Liver (tissue), 3 donors: ENCODE results near the gene DDO.

Experiments
- ATF3 ChIP-seq: IDR thresholded peaks from 2 replicates; pipeline ENCODE4 v1.6.1; 2016; ENCODE audit warnings: antibody characterized with exemption
- CTCF ChIP-seq: fragments of 150-350 bp; IDR thresholded peaks from 2 replicates; pipeline ENCODE4 v1.5.1; 2017; ENCODE audit warnings: improper control_type of control experiment, low read depth, low read length; ENCODE audit not compliant: missing input control
- EGR1 ChIP-seq, 2 donors: IDR thresholded peaks; 2 replicates each; pipeline ENCODE4 v1.6.1; 2016 to 2018; ENCODE audit warnings: antibody characterized with exemption in 2 of 2, low read depth in 2 of 2
- FOXA1 ChIP-seq: IDR thresholded peaks from 2 replicates; pipeline ENCODE4 v1.6.1; 2016; ENCODE audit warnings: antibody characterized with exemption
- JUND ChIP-seq, 2 donors: IDR thresholded peaks; 2 replicates each; pipeline ENCODE4 v1.6.1; 2016; ENCODE audit warnings: antibody characterized with exemption in 2 of 2
- NR2F2 ChIP-seq: IDR thresholded peaks from 2 replicates; pipeline ENCODE4 v1.6.1; 2016; ENCODE audit warnings: antibody characterized with exemption
- RAD21 ChIP-seq, 2 donors: IDR thresholded peaks; 2 replicates each; pipeline ENCODE4 v1.6.1; 2016; ENCODE audit warnings: antibody characterized with exemption in 2 of 2, mild to moderate bottlenecking in 2 of 2
- REST ChIP-seq: IDR thresholded peaks from 2 replicates; pipeline ENCODE4 v1.6.1; 2016; ENCODE audit warnings: antibody characterized with exemption, mild to moderate bottlenecking
- RXRA ChIP-seq, 2 donors: IDR thresholded peaks; 2 replicates each; pipeline ENCODE4 v1.6.1; 2017 to 2018; ENCODE audit warnings: antibody characterized with exemption in 2 of 2, mild to moderate bottlenecking in 1 of 2
- SP1 ChIP-seq: IDR thresholded peaks from 2 replicates; pipeline ENCODE4 v1.6.1; 2018; ENCODE audit warnings: antibody characterized with exemption, mild to moderate bottlenecking
- TAF1 ChIP-seq: conservative IDR thresholded peaks from 2 replicates; pipeline ENCODE4 v1.6.1; 2016; ENCODE audit warnings: antibody characterized with exemption, mild to moderate bottlenecking
- YY1 ChIP-seq: IDR thresholded peaks from 2 replicates; pipeline ENCODE4 v1.6.1; 2016; ENCODE audit warnings: antibody characterized with exemption, mild to moderate bottlenecking
- donor health status: healthy.
- donor health status: healthy.

GRCh38 chr6:110447761-110448160, 32.4 kb upstream of the DDO start:
- TF ChIP-seq NR2F2 (no peak), TAF1 (no peak), CTCF (no peak), REST (no peak), RXRA (IDR thresholded peaks at IDR 0.05) (no peak), JUND (IDR thresholded peaks at IDR 0.05) (no peak), FOXA1 (no peak), ATF3 (no peak), YY1 (no peak), SP1 (no peak), EGR1 (IDR thresholded peaks at IDR 0.05; ENCODE audit: low read depth in 2 of 2) (no peak), RAD21 (IDR thresholded peaks at IDR 0.05) (no peak)
